Activated CD4-positive, alpha-beta T cell treated with anti-CD3 and anti-CD28 coated beads for 36 hours (primary cell): ENCODE results near the gene NUCB1. TPM values are rescaled to one million over a fixed set of nuclear protein-coding genes. Genes with fewer than 3 reads are reported as not detected.

ENCODE experiments used
- ATAC-seq: fragments of 200-7000 bp; cut with Tn5 transposase; one replicate; pipeline ENCODE4 v1.10.0; 2021; ENCODE audit warnings: mild to moderate bottlenecking, moderate library complexity
- CTCF ChIA-PET: fragments of 350-600 bp; sonication (Branson Sonifier 250); formaldehyde crosslinking; loops from one replicate; lab custom pipeline; 2021; ENCODE audit warnings: antibody characterized with exemption; lab: Charles Lee
- POLR2A ChIA-PET: fragments of 350-600 bp; sonication (Branson Sonifier 250); formaldehyde crosslinking; loops from one replicate; lab custom pipeline; 2021; ENCODE audit warnings: antibody characterized with exemption, inconsistent platforms; lab: Charles Lee
- DNase-seq: peaks from one replicate; pipeline ENCODE4 v3.0.0-alpha.2; 2020
- H3K27ac Mint-ChIP-seq: one replicate; pipeline ENCODE4 v1.8.0; 2021; ENCODE audit warnings: mixed read lengths
- H3K27me3 Mint-ChIP-seq: one replicate; pipeline ENCODE4 v1.8.0; 2021; ENCODE audit warnings: mixed read lengths
- H3K36me3 Mint-ChIP-seq: one replicate; pipeline ENCODE4 v1.8.0; 2021; ENCODE audit warnings: low read depth, mixed read lengths
- H3K4me1 Mint-ChIP-seq: one replicate; pipeline ENCODE4 v1.8.0; 2021; ENCODE audit warnings: mixed read lengths
- H3K4me3 Mint-ChIP-seq: one replicate; pipeline ENCODE4 v1.8.0; 2021; ENCODE audit warnings: mild to moderate bottlenecking, moderate library complexity, mixed read lengths
- H3K9me3 Mint-ChIP-seq: one replicate; pipeline ENCODE4 v1.8.0; 2021; ENCODE audit warnings: low read depth, mixed read lengths
- intact Hi-C, 2 experiments: fragments of 100-400 bp; cut with DNase I in 1 of 2; cut with micrococcal nuclease in 1 of 2; formaldehyde crosslinking; loops; one replicate each; pipeline versions ENCODE4 v1.14.2 to v1.15.1; 2022 to 2024; cut with DNase I, micrococcal nuclease
- total RNA-seq, 2 experiments: library from RNA; stranded (reverse); gene quantifications; one replicate each; pipeline ENCODE4 v1.2.3, GENCODE V29; 2021

NUCB1 gene
- total RNA-seq, 2 experiments from 2014 or later: 115 to 118 TPM

DNA sequence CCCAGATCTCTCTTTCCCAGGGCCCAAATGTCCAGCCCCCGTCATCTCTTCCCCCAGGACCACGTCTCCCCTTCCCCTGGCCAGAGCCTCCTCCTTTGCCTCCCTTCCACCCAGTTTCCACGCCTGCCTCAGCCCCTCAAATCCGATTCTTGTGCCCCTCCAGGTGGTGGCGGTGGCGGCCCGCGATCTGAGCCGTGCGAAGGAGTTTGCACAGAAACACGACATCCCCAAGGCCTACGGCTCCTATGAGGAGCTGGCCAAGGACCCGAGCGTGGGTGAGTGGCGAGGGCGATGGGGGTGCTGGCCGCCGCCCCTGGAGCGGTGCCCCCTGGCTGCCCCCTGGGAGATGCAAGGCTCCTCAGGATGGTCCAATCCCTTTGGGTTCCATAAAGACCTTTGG, 34.7 kb downstream of the NUCB1 start:
- H3K9me3 Mint-ChIP-seq: no peaks in the 10 kb centered on the region
- intact Hi-C loops: loop anchor here in 1 of 2 experiments (5.0 kb wide), 1 partner anchor 32 kb away; the partner anchor contains the start of gene FTL
- ATAC-seq: no peak
- peaks cover 2% of the 10 kb centered on the region for H3K27me3 Mint-ChIP-seq
- no peak overlapping the region for H3K27ac Mint-ChIP-seq
- ChIA-PET CTCF (no interaction called here), POLR2A (no interaction called here)
- H3K4me3 Mint-ChIP-seq: no peak overlapping the region
- no peak for DNase-seq
- H3K36me3 Mint-ChIP-seq: no peaks in the 10 kb centered on the region
- peaks cover 10% of the 10 kb centered on the region for H3K4me1 Mint-ChIP-seq

DNA sequence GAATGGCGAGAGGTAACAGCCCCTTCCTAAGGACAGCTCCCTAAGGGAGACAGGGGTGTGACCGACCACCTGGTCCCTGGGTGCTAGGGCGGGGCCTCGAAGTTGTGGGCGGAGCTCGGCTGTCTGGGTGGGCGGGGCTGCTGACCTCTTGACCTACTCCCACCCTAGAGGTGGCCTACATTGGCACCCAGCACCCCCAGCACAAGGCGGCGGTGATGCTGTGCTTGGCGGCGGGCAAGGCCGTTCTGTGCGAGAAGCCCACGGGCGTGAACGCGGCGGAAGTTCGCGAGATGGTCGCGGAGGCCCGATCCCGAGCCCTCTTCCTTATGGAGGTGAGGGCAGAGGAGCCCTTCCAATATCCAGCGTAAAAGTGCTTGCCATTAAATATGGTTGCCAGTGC, 35.8 kb downstream of the NUCB1 start:
- peaks cover 10% of the 10 kb centered on the region for H3K4me1 Mint-ChIP-seq
- peaks cover 2% of the 10 kb centered on the region for H3K27me3 Mint-ChIP-seq
- no peak for ATAC-seq
- CTCF ChIA-PET: no interaction called here
- POLR2A ChIA-PET: no interaction called here
- intact Hi-C loops: no loop called here
- H3K4me3 Mint-ChIP-seq: no peak overlapping the region
- H3K27ac Mint-ChIP-seq: no peak overlapping the region
- no peaks in the 10 kb centered on the region for H3K9me3 Mint-ChIP-seq
- DNase-seq: no peak
- H3K36me3 Mint-ChIP-seq: peaks cover 4% of the 10 kb centered on the region

DNA sequence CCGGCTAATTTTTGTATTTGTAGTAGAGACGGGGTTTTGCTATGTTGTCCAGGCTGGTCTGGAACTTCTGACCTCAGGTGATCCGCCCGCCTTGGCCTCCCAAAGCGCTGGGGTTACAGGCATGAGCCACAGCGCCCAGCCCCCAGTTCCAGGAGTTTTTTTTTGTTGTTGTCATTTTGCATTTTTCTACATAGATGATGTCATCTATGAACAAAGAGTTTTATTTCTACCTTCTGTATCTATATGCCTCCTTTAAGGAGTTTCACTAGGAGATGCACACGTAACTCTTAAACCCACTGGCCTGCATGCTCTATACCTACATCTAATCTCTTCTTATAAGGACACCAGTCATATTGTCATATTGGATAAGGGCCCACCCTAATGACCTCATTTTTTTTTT, 38.1 kb downstream of the NUCB1 start:
- Mint-ChIP-seq H3K36me3 (peaks cover 7% of the 10 kb centered on the region), H3K9me3 (peaks cover 3% of the 10 kb centered on the region), H3K4me3 (no peak overlapping the region), H3K27me3 (no peaks in the 10 kb centered on the region), H3K4me1 (peaks cover 8% of the 10 kb centered on the region), H3K27ac (no peak overlapping the region)
- intact Hi-C loops: no loop called here
- ChIA-PET POLR2A (no interaction called here), CTCF (no interaction called here)
- ATAC-seq: no peak
- DNase-seq: no peak

DNA sequence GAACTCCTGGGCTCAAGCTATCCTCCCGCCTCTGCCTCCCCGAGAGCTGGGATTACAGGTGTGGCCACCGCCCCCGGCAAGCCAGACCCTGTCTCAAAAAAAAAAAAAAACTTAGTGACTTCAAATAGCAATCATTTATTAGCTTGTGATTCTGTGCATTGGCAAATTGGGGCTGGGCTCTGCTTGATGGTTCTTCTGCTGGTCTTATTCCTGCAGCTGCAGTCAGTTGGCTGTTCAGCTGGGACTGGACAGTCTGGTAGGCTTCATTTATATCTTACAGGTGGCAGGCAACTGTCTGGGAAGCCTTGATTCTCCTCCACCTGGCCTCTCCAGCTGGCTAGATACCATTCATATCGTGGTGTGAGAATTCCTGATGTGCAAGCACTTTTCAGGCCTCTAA, 40.8 kb downstream of the NUCB1 start:
- H3K27me3 Mint-ChIP-seq: no peaks in the 10 kb centered on the region
- DNase-seq (no peak), ATAC-seq (no peak)
- ChIA-PET CTCF (interaction anchor here (0.7 to 0.9 kb wide), 3 partner anchors 8 to 125 kb away, joined by 3 read pairs; no protein-coding TSS in a partner anchor), POLR2A (interaction anchor here (0.7 kb wide), 1 partner anchor 57 kb away, joined by 3 read pairs; no protein-coding TSS in a partner anchor)
- peaks cover 3% of the 10 kb centered on the region for H3K9me3 Mint-ChIP-seq
- H3K36me3 Mint-ChIP-seq: peaks cover 7% of the 10 kb centered on the region
- H3K4me3 Mint-ChIP-seq: no peak overlapping the region
- intact Hi-C loops: no loop called here
- no peaks in the 10 kb centered on the region for H3K4me1 Mint-ChIP-seq
- no peak overlapping the region for H3K27ac Mint-ChIP-seq

DNA sequence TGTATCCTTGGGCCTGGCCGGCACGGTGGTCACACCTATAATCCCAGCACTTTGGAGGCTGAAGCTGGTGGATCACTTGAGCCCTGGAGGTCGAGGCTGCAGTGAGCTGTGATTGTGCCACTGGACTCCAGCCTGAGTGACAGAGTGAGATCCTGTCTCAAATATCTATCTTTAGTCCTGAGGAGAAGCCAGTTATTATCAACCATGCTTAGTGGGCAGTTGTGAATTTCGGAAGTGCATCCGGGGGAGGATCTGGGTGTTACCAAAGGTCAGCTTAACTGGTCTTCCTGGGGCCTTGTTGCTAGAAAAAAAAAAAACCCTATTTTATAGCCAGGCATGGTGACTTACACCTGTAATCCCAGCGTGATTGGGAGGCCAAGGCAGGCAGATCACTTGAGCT, 43.0 kb downstream of the NUCB1 start:
- ATAC-seq (no peak), DNase-seq (no peak)
- intact Hi-C loops: no loop called here
- H3K36me3 Mint-ChIP-seq: peaks cover 7% of the 10 kb centered on the region
- H3K27ac Mint-ChIP-seq: no peak overlapping the region
- H3K27me3 Mint-ChIP-seq: no peaks in the 10 kb centered on the region
- H3K9me3 Mint-ChIP-seq: peaks cover 5% of the 10 kb centered on the region
- ChIA-PET POLR2A (interaction anchor here (0.6 kb wide), 1 partner anchor 530 kb away, joined by 3 read pairs; no protein-coding TSS in a partner anchor), CTCF (interaction anchor here (1.1 to 1.4 kb wide), 3 partner anchors 11 to 163 kb away, joined by 3 to 7 read pairs (median 4); no protein-coding TSS in a partner anchor)
- no peaks in the 10 kb centered on the region for H3K4me1 Mint-ChIP-seq
- H3K4me3 Mint-ChIP-seq: no peak overlapping the region

DNA sequence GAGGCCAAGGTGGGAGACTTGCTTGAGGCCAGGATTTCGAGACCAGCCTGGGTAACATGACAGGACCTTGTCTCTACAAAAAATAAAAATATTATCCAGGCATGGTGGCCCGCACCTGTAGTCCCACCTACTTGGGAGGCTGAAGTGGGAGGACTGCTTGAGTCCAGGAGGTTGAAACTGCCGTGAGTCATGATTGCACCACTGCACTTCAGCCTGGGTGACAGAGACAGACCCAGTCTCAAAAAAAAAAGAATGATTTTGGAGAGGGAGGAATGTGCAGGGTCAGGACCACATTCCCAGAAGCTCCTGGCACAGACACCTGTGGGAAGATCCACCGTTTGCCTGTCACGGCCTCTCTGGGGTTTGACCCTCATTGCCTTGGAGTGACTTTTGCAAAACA, 45.3 kb downstream of the NUCB1 start:
- H3K27me3 Mint-ChIP-seq: no peaks in the 10 kb centered on the region
- no peak overlapping the region for H3K27ac Mint-ChIP-seq
- no peak overlapping the region for H3K4me3 Mint-ChIP-seq
- no peak for ATAC-seq
- intact Hi-C loops: no loop called here
- no peaks in the 10 kb centered on the region for H3K4me1 Mint-ChIP-seq
- peaks cover 6% of the 10 kb centered on the region for H3K36me3 Mint-ChIP-seq
- POLR2A ChIA-PET: no interaction called here
- CTCF ChIA-PET: interaction anchor here (0.8 kb wide), 1 partner anchor 25 kb away, joined by 3 read pairs; no protein-coding TSS in a partner anchor
- peaks cover 5% of the 10 kb centered on the region for H3K9me3 Mint-ChIP-seq
- DNase-seq: no peak

DNA sequence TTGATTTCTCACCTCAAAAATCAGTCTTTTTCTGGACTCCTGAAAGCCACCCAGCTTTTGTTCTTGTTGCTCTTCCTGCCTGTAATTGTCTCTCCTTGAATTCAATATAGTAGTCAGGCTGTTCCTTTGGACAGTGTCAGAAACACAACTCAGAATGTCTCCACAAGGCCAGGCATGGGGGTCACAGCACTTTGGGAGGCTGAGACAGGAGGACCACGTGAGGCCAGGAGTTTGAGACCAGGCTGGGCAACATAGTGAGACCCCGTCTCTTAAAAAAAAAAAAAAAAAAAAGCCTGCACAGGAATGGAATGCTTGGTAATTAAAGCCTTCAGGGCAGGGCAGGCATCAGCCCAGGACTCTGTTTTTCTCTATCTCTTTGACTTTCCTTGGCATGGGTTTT, 45.7 kb downstream of the NUCB1 start:
- H3K27me3 Mint-ChIP-seq: no peaks in the 10 kb centered on the region
- POLR2A ChIA-PET: interaction anchor here (1.1 kb wide), 1 partner anchor 70 kb away, joined by 3 read pairs; no protein-coding TSS in a partner anchor

DNA sequence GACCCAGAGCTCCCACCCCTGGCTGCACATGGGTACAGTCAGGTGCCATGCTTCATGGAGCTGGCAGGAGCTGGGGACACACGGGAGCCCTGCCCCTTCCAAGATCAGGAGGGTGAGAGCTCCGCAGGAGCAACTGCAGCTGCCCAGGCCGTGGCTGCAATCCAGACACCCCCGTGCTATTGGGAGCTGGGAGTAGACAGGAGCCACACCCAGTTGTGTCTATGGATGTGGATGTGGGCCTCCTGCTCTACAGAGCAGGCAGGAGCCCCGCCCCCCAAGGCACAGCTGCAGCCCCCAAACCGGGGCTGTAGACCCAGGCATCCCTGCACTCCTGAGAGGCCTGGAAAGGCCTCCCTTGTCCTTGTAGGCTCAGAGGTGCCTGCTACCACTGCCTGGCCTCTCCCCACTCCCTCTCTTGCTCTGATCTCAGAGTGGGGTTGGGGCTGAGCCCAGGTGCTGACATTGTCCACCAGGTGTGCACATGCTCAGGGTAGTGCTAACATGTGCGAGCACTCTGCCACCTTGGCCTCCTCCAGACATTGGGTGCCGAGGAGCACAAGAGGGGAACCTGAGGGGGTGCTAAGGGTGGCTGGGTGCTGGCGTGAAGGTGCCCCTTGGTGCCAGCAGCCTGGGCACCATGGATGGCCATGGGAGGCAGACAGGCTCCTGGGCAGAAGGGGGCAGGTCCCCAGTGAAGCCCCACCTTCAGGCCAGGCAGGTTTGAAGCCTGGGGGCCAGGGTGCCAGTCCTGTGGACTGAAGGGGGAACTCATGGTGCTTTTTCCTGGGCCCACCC, 46.5 kb downstream of the NUCB1 start:
- no peaks in the 10 kb centered on the region for H3K36me3 Mint-ChIP-seq
- intact Hi-C loops: no loop called here
- no peaks in the 10 kb centered on the region for H3K27me3 Mint-ChIP-seq
- ATAC-seq: no peak
- no peak for DNase-seq
- peaks cover 2% of the 10 kb centered on the region for H3K9me3 Mint-ChIP-seq
- no peak overlapping the region for H3K4me3 Mint-ChIP-seq
- no peak overlapping the region for H3K27ac Mint-ChIP-seq
- H3K4me1 Mint-ChIP-seq: no peaks in the 10 kb centered on the region
- CTCF ChIA-PET: interaction anchor here (0.7 kb wide), 2 partner anchors 25 kb away, joined by 4 to 5 read pairs; no protein-coding TSS in a partner anchor
- POLR2A ChIA-PET: interaction anchor here (1.1 kb wide), 1 partner anchor 71 kb away, joined by 3 read pairs; no protein-coding TSS in a partner anchor

More for the DNA sequence above, 45.7 kb downstream of the NUCB1 start:
- no peak for ATAC-seq
- Mint-ChIP-seq H3K4me1 (no peaks in the 10 kb centered on the region), H3K27ac (no peak overlapping the region), H3K4me3 (no peak overlapping the region), H3K9me3 (peaks cover 5% of the 10 kb centered on the region), H3K36me3 (peaks cover 3% of the 10 kb centered on the region)
- CTCF ChIA-PET: interaction anchor here (0.7 to 0.8 kb wide), 2 partner anchors 25 to 26 kb away, joined by 3 to 5 read pairs; no protein-coding TSS in a partner anchor
- intact Hi-C loops: no loop called here
- DNase-seq: no peak

DNA sequence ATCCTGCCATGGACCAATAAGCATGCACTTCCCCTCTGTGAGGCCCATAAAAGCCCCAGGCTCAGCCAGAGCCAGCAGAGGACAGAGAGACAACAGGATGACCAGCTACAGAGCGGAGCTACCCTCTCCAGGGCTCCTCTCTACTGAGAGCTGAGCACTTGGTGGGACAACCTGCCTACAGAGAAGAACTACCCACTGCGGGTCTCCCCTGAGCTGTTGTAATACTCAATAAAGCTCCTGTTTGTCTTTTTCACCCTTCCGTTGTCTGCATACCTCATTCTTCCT, 47.1 kb downstream of the NUCB1 start:
- POLR2A ChIA-PET: no interaction called here
- no peak overlapping the region for H3K27ac Mint-ChIP-seq

DNA sequence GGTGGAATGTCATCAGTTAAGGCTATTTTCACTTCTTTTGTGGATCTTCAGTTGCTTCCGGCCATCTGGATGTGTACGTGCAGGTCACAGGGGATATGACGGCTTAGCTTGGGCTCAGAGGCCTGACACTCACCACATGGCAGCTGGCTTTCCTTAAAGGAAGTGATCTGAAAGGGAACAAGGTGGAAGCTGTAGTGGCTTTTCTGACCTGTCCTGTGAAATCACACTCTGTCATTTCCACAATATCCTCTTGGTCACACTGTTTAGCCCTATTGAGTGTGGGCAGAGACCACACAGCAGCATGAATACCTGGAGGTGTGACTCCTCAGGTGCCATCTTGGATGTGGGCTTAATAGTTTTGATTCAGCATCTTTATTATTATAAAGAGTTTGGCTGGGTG, 50.0 kb downstream of the NUCB1 start:
- intact Hi-C loops: no loop called here
- Mint-ChIP-seq H3K27ac (no peak overlapping the region), H3K9me3 (peaks cover 2% of the 10 kb centered on the region), H3K36me3 (no peaks in the 10 kb centered on the region), H3K4me1 (peaks cover 4% of the 10 kb centered on the region), H3K4me3 (no peak overlapping the region), H3K27me3 (no peaks in the 10 kb centered on the region)
- ChIA-PET CTCF (interaction anchor here (0.7 kb wide), 1 partner anchor 444 kb away, joined by 3 read pairs; no protein-coding TSS in a partner anchor), POLR2A (no interaction called here)
- no peak for DNase-seq
- no peak for ATAC-seq

More for the DNA sequence above, 47.1 kb downstream of the NUCB1 start:
- Mint-ChIP-seq H3K4me3 (no peak overlapping the region), H3K36me3 (no peaks in the 10 kb centered on the region), H3K27me3 (no peaks in the 10 kb centered on the region), H3K9me3 (peaks cover 2% of the 10 kb centered on the region), H3K4me1 (no peaks in the 10 kb centered on the region)
- DNase-seq (no peak), ATAC-seq (no peak)
- CTCF ChIA-PET: interaction anchor here (0.7 kb wide), 1 partner anchor 26 kb away, joined by 4 read pairs; no protein-coding TSS in a partner anchor
- intact Hi-C loops: no loop called here

DNA sequence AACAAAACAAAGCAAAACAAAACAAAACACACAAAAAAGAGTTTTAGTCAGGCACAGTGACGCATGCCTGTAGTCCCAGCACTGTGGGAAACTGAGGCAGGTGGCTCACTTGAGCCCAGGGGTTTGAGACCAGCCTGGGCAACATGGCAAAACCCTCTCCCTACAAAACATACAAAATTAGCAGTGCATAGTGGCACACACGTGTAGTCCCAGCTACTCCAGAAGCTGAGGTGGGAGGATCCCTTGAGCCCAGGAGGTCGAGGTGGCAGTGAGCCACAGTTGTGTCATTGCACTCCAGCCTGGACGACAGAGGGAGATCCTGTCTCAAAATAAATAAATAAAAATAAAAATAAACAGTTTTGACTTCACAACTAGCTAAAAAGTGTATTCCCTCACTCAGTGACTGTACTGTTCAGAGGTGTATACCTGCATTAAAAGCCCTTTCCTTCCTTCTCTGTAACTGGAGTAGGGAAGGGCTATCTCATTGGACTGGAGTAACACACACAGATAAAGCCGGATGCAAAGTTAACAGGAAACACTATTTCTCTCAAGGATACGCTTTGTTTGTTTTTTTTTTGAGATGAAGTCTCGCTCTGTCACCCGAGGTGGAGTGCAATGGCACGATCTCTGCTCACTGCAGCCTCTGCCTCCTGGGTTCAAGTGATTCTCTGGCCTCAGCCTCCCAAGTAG, 50.9 kb downstream of the NUCB1 start:
- intact Hi-C loops: no loop called here
- H3K27me3 Mint-ChIP-seq: no peaks in the 10 kb centered on the region
- peaks cover 10% of the 10 kb centered on the region for H3K4me1 Mint-ChIP-seq
- POLR2A ChIA-PET: no interaction called here
- ATAC-seq (no peak), DNase-seq (no peak)
- no peak overlapping the region for H3K27ac Mint-ChIP-seq
- peaks cover 7% of the 10 kb centered on the region for H3K36me3 Mint-ChIP-seq
- CTCF ChIA-PET: interaction anchor here (1.0 kb wide), 1 partner anchor 20 kb away, joined by 5 read pairs; no protein-coding TSS in a partner anchor
- H3K4me3 Mint-ChIP-seq: no peak overlapping the region
- H3K9me3 Mint-ChIP-seq: peaks cover 2% of the 10 kb centered on the region
